Dermis blood vessel endothelial cell (primary cell): Measurements from ENCODE around the gene SLC51B. TPM values are rescaled to one million over a fixed set of nuclear protein-coding genes. Genes with fewer than 3 reads are reported as not detected.

Source experiments
- DNase-seq: peaks from one replicate; pipeline ENCODE4 v3.0.0; 2010
- total RNA-seq: library from RNA; depleted of rRNA; stranded (reverse); fragments of >200 nt; gene quantifications from 2 replicates; pipeline ENCODE4 v1.2.3, GENCODE V29; 2014

SLC51B gene
- total RNA-seq, 1 donor from 2014 or later, result not detected

GRCh38 chr15:65101891-65102708 lies 56.9 kb downstream of the SLC51B start:
- no peak for DNase-seq

- DNase-seq, result no peak
Measured at GRCh38 chr15:65102912-65103311, 57.7 kb downstream of the SLC51B start.

Other genes starting within 250 kb of the SLC51B start
- 5.4 and 16.5 TPM in 2 replicates for gene PIF1, start 219.7 kb upstream of the SLC51B start, total RNA-seq
- gene PLEKHO2, start 203.5 kb upstream of the SLC51B start, total RNA-seq, result 61.3 and 65.9 TPM in 2 replicates
- gene ANKDD1A, start 133.5 kb upstream of the SLC51B start, total RNA-seq, result 5.6 and 5.8 TPM in 2 replicates
- 77.3 and 84.7 TPM in 2 replicates for gene SPG21, start 55.5 kb upstream of the SLC51B start, total RNA-seq
- 29.8 and 34.8 TPM in 2 replicates for gene MTFMT, start 15.7 kb upstream of the SLC51B start, total RNA-seq
- gene RASL12, start 22.6 kb downstream of the SLC51B start, total RNA-seq, result not detected in 2 replicates
- not detected in 2 replicates for gene KBTBD13, start 31.4 kb downstream of the SLC51B start, total RNA-seq
- 1.6 and 2.7 TPM in 2 replicates for gene UBAP1L, start 69.8 kb downstream of the SLC51B start, total RNA-seq
- gene PDCD7, start 88.4 kb downstream of the SLC51B start, total RNA-seq, result 18.7 and 25.0 TPM in 2 replicates
- gene CLPX, start 140.0 kb downstream of the SLC51B start, total RNA-seq, result 45.3 and 69.3 TPM in 2 replicates
- gene CILP, start 166.1 kb downstream of the SLC51B start, total RNA-seq, result not detected in 2 replicates
- gene PARP16, start 241.5 kb downstream of the SLC51B start, total RNA-seq, result 2.0 and 3.0 TPM in 2 replicates